Activated CD8-positive, alpha-beta memory T cell treated with anti-CD3 and anti-CD28 coated beads, Interleukin-2, amount 50 U/mL, for 48 hours (primary cell): ENCODE data around the gene OPCML.
"Not testable (repeated sequence)": the region's sequence is repeated elsewhere in the genome, so short reads cannot be mapped to it uniquely, and the experiment has no call there.

ENCODE experiments used
- DNase-seq: peaks from one replicate; pipeline ENCODE4 v3.0.0-alpha.2; 2020

OPCML gene

DNA sequence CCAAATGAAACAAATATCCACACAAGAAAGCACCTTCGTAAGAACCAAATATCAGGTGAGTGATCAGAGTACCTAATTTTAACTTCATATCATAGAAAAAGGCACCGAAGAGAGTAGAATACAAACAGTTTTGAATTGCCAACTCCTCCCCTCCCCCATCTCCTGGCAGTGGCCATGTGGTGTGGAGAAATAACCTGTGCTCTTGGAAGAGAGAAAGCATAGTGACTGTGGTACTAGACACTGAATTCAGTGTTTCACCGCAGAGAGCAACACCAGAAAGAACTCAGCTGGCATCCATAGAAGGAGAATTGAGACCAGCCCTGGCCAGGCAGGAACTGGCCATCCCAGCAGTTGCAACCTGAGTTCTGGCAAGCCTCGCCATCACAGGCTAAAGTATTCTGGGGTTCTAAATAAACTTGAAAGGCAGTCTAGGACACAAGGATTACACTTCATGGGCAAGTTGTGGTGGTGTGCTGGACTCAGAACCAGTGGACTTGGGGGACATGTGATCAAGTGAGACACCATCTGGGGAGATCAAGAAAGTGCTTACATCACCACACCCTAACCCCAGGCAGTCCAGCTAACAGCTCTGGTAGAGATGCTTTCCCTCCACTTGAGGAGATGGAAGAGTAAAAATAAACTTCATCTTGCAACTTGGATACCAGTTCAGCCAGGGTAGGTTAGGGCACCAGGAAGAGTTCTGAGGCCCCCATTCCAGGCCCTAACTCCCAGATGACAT, 1158.7 kb downstream of the OPCML start:
- DNase-seq = no peak

DNA sequence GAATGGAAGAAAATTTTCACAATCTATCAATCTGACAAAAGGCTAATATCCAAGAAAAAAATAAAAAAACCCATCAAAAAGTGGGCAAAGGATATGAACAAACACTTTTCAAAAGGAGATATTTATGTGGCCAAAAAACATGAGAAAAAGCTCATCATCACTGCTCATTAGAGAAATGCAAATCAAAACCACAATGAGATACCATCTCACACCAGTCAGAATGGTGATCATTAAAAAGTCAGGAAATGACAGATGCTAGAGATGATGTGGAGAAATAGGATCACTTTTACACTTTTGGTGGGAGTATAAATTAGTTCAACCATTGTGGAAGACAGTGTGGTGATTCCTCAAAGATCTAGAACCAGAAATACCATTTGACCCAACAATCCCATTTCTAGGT, 1162.2 kb downstream of the OPCML start:
- DNase-seq = not testable (repeated sequence)

DNA sequence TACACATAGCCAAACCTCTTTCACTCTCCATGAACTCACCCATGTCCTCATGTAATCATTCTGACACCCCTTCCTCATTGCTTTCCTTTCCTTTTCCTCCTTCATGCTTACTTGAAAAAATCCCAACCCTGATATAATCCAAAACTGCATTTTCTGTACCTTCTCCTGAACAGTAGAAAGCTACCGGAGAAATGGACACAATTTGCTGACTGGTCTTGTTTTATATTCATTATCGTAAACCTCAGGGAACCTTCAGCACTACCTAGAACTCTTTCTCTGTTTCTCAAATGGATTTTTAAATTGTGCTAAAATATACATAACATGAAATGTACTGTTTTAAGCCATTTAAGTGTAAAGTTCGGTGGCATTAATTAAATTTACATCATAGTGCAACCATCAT, 1165.0 kb downstream of the OPCML start:
- DNase-seq = no peak

DNA sequence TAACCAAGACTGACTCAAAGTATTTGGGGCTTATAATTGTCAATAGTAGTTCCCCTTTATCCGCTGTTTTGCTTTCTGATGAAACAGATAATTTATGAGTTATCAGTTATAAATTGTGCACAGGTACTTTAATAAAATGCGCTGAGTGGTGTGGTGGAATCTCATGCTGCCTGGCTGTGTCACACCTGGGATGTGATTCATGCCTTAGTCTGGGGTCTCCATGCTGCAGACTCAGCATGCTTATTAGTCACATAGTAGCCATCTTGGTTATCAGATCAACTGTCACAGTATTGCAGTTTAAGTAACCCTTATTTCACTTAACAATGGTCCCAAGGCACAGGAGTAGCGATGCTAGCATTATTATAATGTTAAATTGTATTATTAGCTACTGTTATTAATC, 1166.7 kb downstream of the OPCML start:
- no peak for DNase-seq
